Measurements from ENCODE around the gene SYNE1.

DNA sequence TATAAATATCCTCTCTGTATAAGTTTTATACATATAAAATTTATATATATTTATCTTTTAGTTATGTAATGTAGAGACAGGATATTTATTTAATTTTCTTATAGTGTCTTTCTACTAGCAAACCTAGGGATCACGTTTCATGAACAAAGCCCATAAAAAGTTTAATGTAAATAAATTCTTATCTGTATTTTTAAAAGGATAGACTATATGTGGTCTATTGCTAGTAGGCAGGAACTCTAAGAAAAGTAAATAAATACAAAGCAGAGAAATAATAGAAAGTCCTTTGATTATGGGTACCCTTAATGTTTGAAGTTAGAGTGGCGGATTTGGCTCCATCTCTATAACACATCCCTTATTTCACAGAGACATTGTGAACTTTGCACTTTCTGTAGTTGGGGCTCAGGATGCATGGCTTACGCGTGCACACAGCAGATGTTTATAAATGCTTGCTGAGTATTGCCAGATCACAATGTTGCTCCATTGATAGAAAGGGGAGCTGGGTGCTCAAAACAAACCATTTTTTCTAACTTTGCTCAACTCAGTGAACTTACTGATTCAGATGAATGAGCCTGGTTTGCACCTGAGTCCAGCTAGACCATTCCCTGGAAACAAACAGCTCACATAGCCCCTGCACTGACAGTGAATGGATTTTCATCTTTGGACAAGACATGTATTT, 179.1 kb downstream of the SYNE1 start:
- TF ChIP-seq SUZ12 (IDR thresholded peaks at IDR 0.05; ENCODE audit: extremely low read depth, insufficient read depth, insufficient read length) (no peak), ZNF274 (IDR thresholded peaks at IDR 0.05; ENCODE audit: low read depth, low read length) (no peak), YY1 (IDR thresholded peaks at IDR 0.05; ENCODE audit: insufficient read depth, insufficient read length) (no peak)
